ENCODE data around the gene ACADM.
"Not testable (repeated sequence)": the region's sequence is repeated elsewhere in the genome, so short reads cannot be mapped to it uniquely, and the experiment has no call there.

ACADM gene

GRCh38 chr1:75724472-75725022, at the start of gene ACADM:
TSS of gene ACADM (plus strand) at chr1:75724709. CDS start at chr1:75724788, 79 bp downstream.
- peak; percentile 75 for DNase-seq (ENCODE audit: low read depth)

- no peak for DNase-seq (ENCODE audit: low read depth)
These were observed 47.1 kb upstream of the ACADM start for GRCh38 chr1:75677443-75677842.

- not testable (repeated sequence) for DNase-seq (ENCODE audit: low read depth)
These were observed 46.5 kb upstream of the ACADM start for GRCh38 chr1:75677964-75678363.

- no peak for DNase-seq (ENCODE audit: low read depth)
These were observed 34.0 kb upstream of the ACADM start for GRCh38 chr1:75690547-75690946.

GRCh38 chr1:75693551-75693950, 31.0 kb upstream of the ACADM start:
- DNase-seq (ENCODE audit: low read depth): no peak

- no peak for DNase-seq (ENCODE audit: low read depth)
These were observed 28.5 kb upstream of the ACADM start for GRCh38 chr1:75696000-75696399.

GRCh38 chr1:75707191-75707590, 17.3 kb upstream of the ACADM start:
- DNase-seq (ENCODE audit: low read depth): no peak

GRCh38 chr1:75708910-75709309, 15.6 kb upstream of the ACADM start:
- DNase-seq (ENCODE audit: low read depth): no peak

GRCh38 chr1:75710832-75711231, 13.7 kb upstream of the ACADM start:
- DNase-seq (ENCODE audit: low read depth): no peak

GRCh38 chr1:75711846-75712245, 12.7 kb upstream of the ACADM start:
- no peak for DNase-seq (ENCODE audit: low read depth)

GRCh38 chr1:75712306-75712705, 12.2 kb upstream of the ACADM start:
- no peak for DNase-seq (ENCODE audit: low read depth)

GRCh38 chr1:75719810-75720209, 4.7 kb upstream of the ACADM start:
- no peak for DNase-seq (ENCODE audit: low read depth)

- DNase-seq (ENCODE audit: low read depth): no peak
These were observed 4.2 kb upstream of the ACADM start for GRCh38 chr1:75720325-75720724.

- DNase-seq (ENCODE audit: low read depth): no peak
These were observed 3.7 kb upstream of the ACADM start for GRCh38 chr1:75720820-75721219.

GRCh38 chr1:75722246-75722645, 2.3 kb upstream of the ACADM start:
- not testable (repeated sequence) for DNase-seq (ENCODE audit: low read depth)

GRCh38 chr1:75722966-75723365, 1.5 kb upstream of the ACADM start:
- DNase-seq (ENCODE audit: low read depth): no peak

- peak; percentile 46 for DNase-seq (ENCODE audit: low read depth)
These were observed 479 bp upstream of the ACADM start for GRCh38 chr1:75723989-75724471.

GRCh38 chr1:75725266-75725665, 757 bp downstream of the ACADM start:
- no peak for DNase-seq (ENCODE audit: low read depth)

- DNase-seq (ENCODE audit: low read depth): no peak
These were observed 1.4 kb downstream of the ACADM start for GRCh38 chr1:75725861-75726361.

- DNase-seq (ENCODE audit: low read depth): no peak
These were observed 3.1 kb downstream of the ACADM start for GRCh38 chr1:75727571-75727970.

GRCh38 chr1:75730432-75730831, 5.9 kb downstream of the ACADM start:
- no peak for DNase-seq (ENCODE audit: low read depth)

GRCh38 chr1:75731881-75732280, 7.4 kb downstream of the ACADM start:
- DNase-seq (ENCODE audit: low read depth): no peak

- DNase-seq (ENCODE audit: low read depth): no peak
These were observed 8.2 kb downstream of the ACADM start for GRCh38 chr1:75732703-75733102.

GRCh38 chr1:75733661-75734060, 9.2 kb downstream of the ACADM start:
- no peak for DNase-seq (ENCODE audit: low read depth)

Data from stimulated activated CD8-positive, alpha-beta memory T cell treated with anti-CD3 and anti-CD28 coated beads, Interleukin-15, amount 100 ng/mL, for 24 hours (primary cell).